Keratinocyte (primary cell): ENCODE results near the gene AIP. TPM values are rescaled to one million over a fixed set of nuclear protein-coding genes. Genes with fewer than 3 reads are reported as not detected.

Source experiments
- DNase-seq: peaks from one replicate; pipeline ENCODE4 v3.0.0-alpha.2; 2011; ENCODE audit warnings: low read depth, missing footprints, low spot score
- FAIRE-seq: peaks from 2 replicates; lab custom pipeline; 2011; peaks lifted over from hg19 to GRCh38; lab: Jason Lieb, UNC
- H2AFZ ChIP-seq: 2 replicates; pipeline ENCODE4 v1.6.0; 2012; ENCODE audit warnings: low read length, control low read depth, inconsistent platforms; ENCODE audit not compliant: control insufficient read depth
- H3K27ac ChIP-seq: 2 replicates; pipeline ENCODE4 v1.5.1; 2011; ENCODE audit warnings: low read length; ENCODE audit not compliant: control insufficient read depth, insufficient read depth
- H3K27me3 ChIP-seq: 3 replicates; pipeline ENCODE4 v1.6.0; 2011; ENCODE audit warnings: low read length; ENCODE audit not compliant: control insufficient read depth, insufficient read depth; ENCODE audit errors: extremely low read depth
- H3K36me3 ChIP-seq, 2 experiments: 2 replicates in 1 of 2; 3 replicates in 1 of 2; pipeline ENCODE4 v1.5.1; 2011; ENCODE audit warnings: low read length in 2 of 2, mild to moderate bottlenecking in 1 of 2; ENCODE audit not compliant: control insufficient read depth in 2 of 2, insufficient read depth in 2 of 2; ENCODE audit errors: extremely low read depth in 1 of 2
- H3K4me1 ChIP-seq: 3 replicates; pipeline ENCODE4 v1.5.1; 2011; ENCODE audit warnings: low read length; ENCODE audit not compliant: control insufficient read depth, insufficient read depth; ENCODE audit errors: extremely low read depth
- H3K4me2 ChIP-seq: 3 replicates; pipeline ENCODE4 v1.6.0; 2011; ENCODE audit warnings: low read depth, low read length; ENCODE audit not compliant: control insufficient read depth, insufficient read depth; ENCODE audit errors: extremely low read depth
- H3K4me3 ChIP-seq, 3 experiments: fragments of 200-600 bp in 1 of 3; sonication (generic) in 1 of 3; 2 replicates in 2 of 3; 3 replicates in 1 of 3; pipeline ENCODE4 v1.5.1; 2011 to 2016; ENCODE audit warnings: low read length in 3 of 3, mild to moderate bottlenecking in 3 of 3, control low read depth in 2 of 3, inconsistent platforms in 1 of 3, low read depth in 1 of 3, mixed read lengths in 1 of 3, mixed run types in 1 of 3, moderate library complexity in 1 of 3; ENCODE audit not compliant: control insufficient read depth in 2 of 3, insufficient read depth in 2 of 3; ENCODE audit errors: extremely low read depth in 1 of 3
- H3K79me2 ChIP-seq: 2 replicates; pipeline ENCODE4 v1.6.0; 2012; ENCODE audit warnings: low read length; ENCODE audit not compliant: control insufficient read depth, insufficient read depth
- H3K9ac ChIP-seq: 3 replicates; pipeline ENCODE4 v1.6.0; 2011; ENCODE audit warnings: low read length; ENCODE audit not compliant: control insufficient read depth, insufficient read depth; ENCODE audit errors: extremely low read depth
- H3K9me1 ChIP-seq: 3 replicates; pipeline ENCODE4 v1.6.0; 2011; ENCODE audit warnings: low read length; ENCODE audit not compliant: control insufficient read depth, insufficient read depth; ENCODE audit errors: extremely low read depth
- H3K9me3 ChIP-seq: 2 replicates; pipeline ENCODE4 v1.5.1; 2012; ENCODE audit warnings: low read depth, low read length; ENCODE audit not compliant: control insufficient read depth
- H4K20me1 ChIP-seq: 3 replicates; pipeline ENCODE4 v1.6.0; 2011; ENCODE audit warnings: low read length; ENCODE audit not compliant: control insufficient read depth, insufficient read depth; ENCODE audit errors: extremely low read depth
- CTCF ChIP-seq, 3 experiments: IDR thresholded peaks in 1 of 3; conservative IDR thresholded peaks in 1 of 3; optimal IDR thresholded peaks in 1 of 3; 2 replicates in 2 of 3; 3 replicates in 1 of 3; pipeline versions ENCODE3 to v1.5.1; 2011; ENCODE audit warnings: low read length in 3 of 3, mild to moderate bottlenecking in 3 of 3, moderate library complexity in 2 of 3, control low read depth in 1 of 3, inconsistent platforms in 1 of 3; ENCODE audit not compliant: insufficient read depth in 2 of 3; ENCODE audit errors: extremely low read depth in 1 of 3
- EZH2 ChIP-seq: IDR thresholded peaks from one replicate; pipeline ENCODE4 v1.6.1; 2012; ENCODE audit warnings: inconsistent platforms, mild to moderate bottlenecking, low read length, moderate library complexity
- dilution Hi-C: fragments of 300-500 bp; cut with MboI; formaldehyde crosslinking; loops from one replicate; pipeline ENCODE4 v1.7.0; 2020; ENCODE audit warnings: low sequenced_read_pairs; ENCODE audit not compliant: extremely low pct_ligation_motif_present
- polyA plus RNA-seq, 5 experiments: library from polyadenylated mRNA; depleted of rRNA in 3 of 5; stranded (reverse) in 3 of 5; stranded (forward) in 1 of 5; unstranded in 1 of 5; fragments of >200 nt; gene quantifications; 1 replicate in 1 of 5; 2 replicates in 3 of 5; 3 replicates in 1 of 5; pipeline versions ENCODE4 v1.2.1 to v1.2.3, GENCODE V29; 2011 to 2012; ENCODE audit warnings: missing spikeins in 2 of 5, low read depth in 1 of 5, low replicate concordance in 1 of 5

The AIP gene
- polyA plus RNA-seq, 1 donor (not counting 4 experiments of a cell fraction or from before 2014, with no cell fraction given) = 32.5 TPM

DNA sequence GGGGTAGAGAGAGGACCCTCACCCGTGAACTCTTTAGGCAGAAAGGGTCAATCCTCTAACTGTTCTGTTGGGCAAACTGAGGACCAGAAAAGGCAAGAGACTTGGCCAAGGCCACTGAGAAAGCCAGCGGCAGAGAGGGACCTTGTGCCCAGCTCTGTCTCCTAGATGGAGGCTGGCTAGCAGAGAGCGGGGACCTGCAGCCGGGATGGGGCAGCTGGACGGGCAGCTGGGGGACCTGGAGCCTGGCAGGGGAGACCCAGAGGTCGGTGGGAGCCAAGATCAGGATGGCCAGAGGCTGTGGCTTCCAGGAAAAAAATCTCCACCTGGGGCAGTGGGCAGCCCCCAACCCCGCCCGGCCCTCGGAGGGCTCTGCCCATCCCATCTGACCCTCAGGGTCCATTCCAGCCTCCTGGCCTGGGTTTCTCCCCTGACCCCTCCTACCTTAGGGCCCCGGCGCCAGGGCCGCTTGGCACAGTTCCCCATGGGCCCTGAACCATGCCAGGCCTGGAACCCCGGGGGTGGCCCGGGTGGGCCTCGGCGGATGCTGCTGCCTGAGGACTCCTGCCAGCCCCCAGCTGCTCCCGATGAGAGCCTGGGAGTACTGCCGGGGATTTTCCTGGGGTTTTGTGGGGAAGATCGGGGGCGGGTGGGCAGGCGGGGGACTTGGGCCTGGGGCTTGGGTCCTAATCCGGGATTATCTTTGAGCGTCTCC lies 40.2 kb downstream of the AIP start, which contains the start of gene CABP2:
Gene CABP2 (minus strand): TSS at position 603 of the 712 bp plus-strand sequence. CDS start 120 bp downstream, at position 483.
- Histone ChIP-seq H2AFZ (no peak within 1 kb of the TSS), H3K9ac (no peak within 1 kb of the TSS), H3K27ac (no peak within 1 kb of the TSS), H3K4me1 (no peaks in the 10 kb centered on the region), H4K20me1 (no peaks in the 10 kb centered on the region), H3K4me2 (no peak within 1 kb of the TSS), H3K4me3 (no peak within 1 kb of the TSS), H3K9me3 (no peaks in the 10 kb centered on the region), H3K9me1 (no peaks in the 10 kb centered on the region), H3K27me3 (no peaks in the 10 kb centered on the region), H3K36me3 (no peaks in the 10 kb centered on the region), H3K79me2 (no peaks in the 10 kb centered on the region)
- dilution Hi-C loops = no loop called here
- FAIRE-seq (no peak), DNase-seq (no peak)
- no peak for TF ChIP-seq CTCF (optimal IDR thresholded peaks at IDR 0.05 in 1 of 3, IDR thresholded peaks at IDR 0.05 in 1 of 3, conservative IDR thresholded peaks at IDR 0.05 in 1 of 3; ENCODE audit: extremely low read depth in 1 of 3, insufficient read depth in 2 of 3, low read length in 3 of 3)
- no peak for TF ChIP-seq EZH2

- Histone ChIP-seq H3K79me2 (no peaks in the 10 kb centered on the region), H4K20me1 (no peaks in the 10 kb centered on the region), H3K36me3 (no peaks in the 10 kb centered on the region), H3K4me1 (no peaks in the 10 kb centered on the region), H3K4me2 (no peak overlapping the region), H3K4me3 (no peak overlapping the region), H3K9ac (no peak overlapping the region), H3K27me3 (no peaks in the 10 kb centered on the region), H2AFZ (no peak overlapping the region), H3K9me3 (no peaks in the 10 kb centered on the region), H3K9me1 (no peaks in the 10 kb centered on the region), H3K27ac (no peak overlapping the region)
- dilution Hi-C loops = no loop called here
- TF ChIP-seq CTCF (optimal IDR thresholded peaks at IDR 0.05 in 1 of 3, IDR thresholded peaks at IDR 0.05 in 1 of 3, conservative IDR thresholded peaks at IDR 0.05 in 1 of 3; ENCODE audit: extremely low read depth in 1 of 3, insufficient read depth in 2 of 3, low read length in 3 of 3) (no peak), EZH2 (no peak)
- no peak for FAIRE-seq
- no peak for DNase-seq
Measured at GRCh38 chr11:67523556-67524479, 41.0 kb downstream of the AIP start.
